Prostate gland (tissue), 2 donors: ENCODE results near the gene OPTN. TPM values are rescaled to one million over a fixed set of nuclear protein-coding genes. Genes with fewer than 3 reads are reported as not detected.
A peak's percentile ranks its signal among the peaks of the same experiment; 100 is the strongest.
"Not testable (repeated sequence)": the region's sequence is repeated elsewhere in the genome, so short reads cannot be mapped to it uniquely, and the experiment has no call there.

ENCODE experiments used
- DNase-seq: peaks from one replicate; pipeline ENCODE4 v3.0.0-alpha.2; 2019; ENCODE audit warnings: low spot score
- H3K27ac ChIP-seq, 2 donors: fragments of 200-600 bp; sonication (generic); 2 replicates each; pipeline ENCODE4 v1.5.1; 2017 to 2019
- H3K27me3 ChIP-seq: fragments of 200-600 bp; sonication (generic); replicated peaks from 2 replicates; pipeline ENCODE4 v1.5.1; 2019; ENCODE audit not compliant: insufficient read depth
- H3K36me3 ChIP-seq, 2 donors: fragments of 200-600 bp; sonication (generic); 1 replicate in 1 of 2; 2 replicates in 1 of 2; pipeline versions ENCODE4 v1.5.1 to v1.8.1; 2017 to 2019
- H3K4me1 ChIP-seq: fragments of 200-600 bp; sonication (generic); replicated peaks from 2 replicates; pipeline ENCODE4 v1.5.1; 2019
- H3K4me3 ChIP-seq, 2 donors: fragments of 200-600 bp; sonication (generic); 2 replicates each; pipeline ENCODE4 v1.5.1; 2017 to 2019
- H3K9me3 ChIP-seq: fragments of 200-600 bp; sonication (generic); 2 replicates; pipeline ENCODE4 v1.5.1; 2017
- POLR2A ChIP-seq: fragments of 450-650 bp; IDR thresholded peaks from one replicate; pipeline ENCODE4 v1.6.1; 2016; ENCODE audit warnings: antibody characterized with exemption, mild to moderate bottlenecking
- POLR2AphosphoS5 ChIP-seq: sonication (generic); formaldehyde crosslinking; IDR thresholded peaks from one replicate; pipeline ENCODE4 v1.6.1; 2017; ENCODE audit warnings: antibody characterized with exemption
- WGBS: methylation state at CpG from one replicate; pipeline ENCODE4 v1.1.5; 2018; 5-methylcytosine and 5-hydroxymethylcytosine counted together
- intact Hi-C: fragments of 100-400 bp; cut with DNase I; formaldehyde crosslinking; loops from one replicate; pipeline ENCODE4 v1.14.2; 2022
- total RNA-seq, 2 donors: library from RNA; depleted of rRNA; stranded (reverse); fragments of >200 nt; gene quantifications; one replicate each; pipeline ENCODE4 v1.1.0, GENCODE V29; 2016
- TF ChIP-seq, protein P1 (sequence below), 4 experiments: fragments of 200-600 bp in 2 of 4; fragments of 450-650 bp in 2 of 4; sonication (generic) in 2 of 4; IDR thresholded peaks; 1 replicate in 3 of 4; 2 replicates in 1 of 4; pipeline ENCODE4 v1.5.1; 2016 to 2019; ENCODE audit warnings: antibody characterized with exemption in 4 of 4, mild to moderate bottlenecking in 2 of 4, moderate library complexity in 2 of 4

The OPTN gene
- total RNA-seq, result 10 to 100 TPM; 19.2 to 69.9 TPM

GRCh38 chr10:13099666-13100348 is at the start of gene OPTN:
TSS of gene OPTN (plus strand) at chr10:13100163. CDS start at chr10:13109123, 8,960 bp downstream.
- TF ChIP-seq POLR2A, result peak; percentile 76
- peak; percentile 32 for TF ChIP-seq POLR2AphosphoS5
- TF ChIP-seq, protein P1, sequence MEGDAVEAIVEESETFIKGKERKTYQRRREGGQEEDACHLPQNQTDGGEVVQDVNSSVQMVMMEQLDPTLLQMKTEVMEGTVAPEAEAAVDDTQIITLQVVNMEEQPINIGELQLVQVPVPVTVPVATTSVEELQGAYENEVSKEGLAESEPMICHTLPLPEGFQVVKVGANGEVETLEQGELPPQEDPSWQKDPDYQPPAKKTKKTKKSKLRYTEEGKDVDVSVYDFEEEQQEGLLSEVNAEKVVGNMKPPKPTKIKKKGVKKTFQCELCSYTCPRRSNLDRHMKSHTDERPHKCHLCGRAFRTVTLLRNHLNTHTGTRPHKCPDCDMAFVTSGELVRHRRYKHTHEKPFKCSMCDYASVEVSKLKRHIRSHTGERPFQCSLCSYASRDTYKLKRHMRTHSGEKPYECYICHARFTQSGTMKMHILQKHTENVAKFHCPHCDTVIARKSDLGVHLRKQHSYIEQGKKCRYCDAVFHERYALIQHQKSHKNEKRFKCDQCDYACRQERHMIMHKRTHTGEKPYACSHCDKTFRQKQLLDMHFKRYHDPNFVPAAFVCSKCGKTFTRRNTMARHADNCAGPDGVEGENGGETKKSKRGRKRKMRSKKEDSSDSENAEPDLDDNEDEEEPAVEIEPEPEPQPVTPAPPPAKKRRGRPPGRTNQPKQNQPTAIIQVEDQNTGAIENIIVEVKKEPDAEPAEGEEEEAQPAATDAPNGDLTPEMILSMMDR (IDR thresholded peaks at IDR 0.05), result peak; percentile 41 to 72 (median 66)
- Histone ChIP-seq H3K4me3 (peak within 1 kb of the TSS; percentile 72 to 98), H3K9me3 (no peaks in the 10 kb centered on the region), H3K27me3 (no peaks in the 10 kb centered on the region), H3K4me1 (no peaks in the 10 kb centered on the region), H3K36me3 (no peaks in the 10 kb centered on the region), H3K27ac (peak within 1 kb of the TSS; percentile 91 to 95)
- intact Hi-C loops, result no loop called here
- peak; percentile 67 for DNase-seq
- under 1% methylated on average over 33 of the region's 54 CpGs for WGBS

GRCh38 chr10:13051126-13051694 is 48.8 kb upstream of the OPTN start:
- H3K4me1 ChIP-seq, result no peaks in the 10 kb centered on the region
- no peaks in the 10 kb centered on the region for H3K36me3 ChIP-seq
- 82% methylated on average over 7 of the region's 7 CpGs for WGBS
- H3K9me3 ChIP-seq, result no peaks in the 10 kb centered on the region
- H3K27me3 ChIP-seq, result no peaks in the 10 kb centered on the region
- intact Hi-C loops, result loop anchor here (10.0 kb wide), 1 partner anchor 266 kb away; no protein-coding TSS in a partner anchor
- H3K4me3 ChIP-seq, result no peak overlapping the region
- H3K27ac ChIP-seq, result no peak overlapping the region
- no peak for DNase-seq
- TF ChIP-seq POLR2A (no peak), POLR2AphosphoS5 (no peak)
- TF ChIP-seq, protein P1 (IDR thresholded peaks at IDR 0.05), result no peak

DNA sequence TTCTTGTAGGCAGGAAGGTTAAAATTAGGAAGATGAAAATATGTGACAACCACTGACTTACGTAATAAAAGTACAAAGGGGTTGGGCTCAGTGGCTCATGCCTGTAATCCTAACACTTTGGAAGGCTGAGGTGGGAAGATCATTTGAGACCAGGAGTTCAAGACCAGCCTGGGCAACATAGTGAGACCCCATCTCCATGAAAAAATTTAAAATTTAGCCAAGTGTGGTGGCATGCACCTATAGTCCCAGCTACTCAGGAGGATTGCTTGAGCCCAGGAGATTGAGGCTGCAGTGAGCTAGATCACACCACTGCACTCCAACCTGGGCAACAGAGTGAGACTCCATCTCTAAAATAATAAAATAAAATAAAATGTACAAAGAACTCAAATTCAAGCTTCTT is 46.8 kb upstream of the OPTN start:
- intact Hi-C loops, result loop anchor here (10.0 kb wide), 1 partner anchor 268 kb away; no protein-coding TSS in a partner anchor
- not testable (repeated sequence) for H3K4me1 ChIP-seq, H3K9me3 ChIP-seq, DNase-seq, H3K4me3 ChIP-seq, H3K27ac ChIP-seq, H3K27me3 ChIP-seq, H3K36me3 ChIP-seq
- WGBS, result 85% methylated on average over 1 of the region's 1 CpG

DNA sequence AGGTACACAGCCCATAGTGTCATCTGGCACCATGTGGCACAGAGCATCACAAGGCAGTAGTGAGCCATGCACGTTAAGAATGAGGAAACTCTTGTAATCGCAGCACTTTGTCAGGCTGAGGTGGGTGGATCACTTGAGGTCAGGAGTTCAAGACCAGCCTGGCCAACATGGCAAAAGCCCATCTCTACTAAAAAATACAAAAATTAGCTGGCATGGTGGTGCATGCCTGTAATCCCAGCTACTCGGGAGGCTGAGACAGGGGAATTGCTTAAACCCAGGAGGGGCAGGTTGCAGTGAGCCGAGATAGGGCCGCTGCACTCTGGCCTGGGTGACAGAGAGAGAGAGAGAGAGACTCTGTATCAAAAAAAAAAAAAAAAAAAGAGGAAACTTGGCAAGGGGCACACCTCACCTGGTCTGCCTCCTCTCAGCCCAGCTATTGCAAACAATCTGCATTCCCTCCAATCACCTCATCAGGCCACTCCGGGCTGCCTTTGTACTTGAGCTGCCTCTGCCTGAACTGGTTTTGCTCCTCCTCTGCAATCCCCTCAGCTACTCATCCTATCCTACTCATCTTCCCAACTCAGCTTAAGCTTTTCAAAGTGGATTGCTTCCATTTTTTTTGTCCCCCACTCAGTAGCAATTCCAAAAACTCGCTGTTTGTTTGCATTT is 46.0 kb upstream of the OPTN start:
- Histone ChIP-seq H3K36me3 (no peaks in the 10 kb centered on the region), H3K9me3 (no peaks in the 10 kb centered on the region), H3K27me3 (no peaks in the 10 kb centered on the region), H3K4me1 (no peaks in the 10 kb centered on the region), H3K4me3 (no peak overlapping the region), H3K27ac (no peak overlapping the region)
- TF ChIP-seq POLR2A (no peak), POLR2AphosphoS5 (no peak)
- TF ChIP-seq, protein P1 (IDR thresholded peaks at IDR 0.05), result no peak
- DNase-seq, result peak; percentile 57
- intact Hi-C loops, result loop anchor here (10.0 kb wide), 1 partner anchor 269 kb away; no protein-coding TSS in a partner anchor
- WGBS, result 48% methylated on average over 7 of the region's 7 CpGs

DNA sequence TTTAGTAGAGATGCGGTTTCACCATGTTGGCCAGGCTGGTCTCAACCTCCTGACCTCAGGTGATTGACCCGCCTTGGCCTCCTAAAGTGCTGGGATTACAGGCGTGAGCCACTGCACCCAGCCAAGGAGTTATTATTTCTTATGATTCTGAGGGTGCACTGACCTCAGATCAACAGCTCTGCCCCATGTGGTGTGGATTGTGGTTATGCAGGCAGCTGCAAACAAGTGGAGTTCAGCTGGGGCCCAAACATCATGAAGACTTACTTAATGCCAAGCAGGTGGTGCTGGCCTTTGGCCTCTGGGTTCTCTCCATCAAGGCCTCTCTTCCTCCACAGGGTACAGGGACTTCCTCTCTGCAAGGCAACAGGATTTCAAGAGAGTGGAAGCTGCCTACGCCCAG is 45.1 kb upstream of the OPTN start:
- H3K9me3 ChIP-seq, result no peaks in the 10 kb centered on the region
- H3K36me3 ChIP-seq, result no peaks in the 10 kb centered on the region
- no peak overlapping the region for H3K27ac ChIP-seq
- TF ChIP-seq, protein P1 (IDR thresholded peaks at IDR 0.05), result no peak
- TF ChIP-seq POLR2A (no peak), POLR2AphosphoS5 (no peak)
- DNase-seq, result no peak
- WGBS, result 88% methylated on average over 4 of the region's 4 CpGs
- no peak overlapping the region for H3K4me3 ChIP-seq
- intact Hi-C loops, result loop anchor here (5.0 to 10.0 kb wide), 3 partner anchors 148 to 338 kb away; no protein-coding TSS in a partner anchor
- no peaks in the 10 kb centered on the region for H3K4me1 ChIP-seq
- H3K27me3 ChIP-seq, result no peaks in the 10 kb centered on the region
